Hematopoietic multipotent progenitor cell treated with erythropoietin and hydrocortisone succinate and interleukin-3 and kit ligand, for 17 days (in vitro differentiated cells): ENCODE measurements around the gene PPY.
"Not testable (repeated sequence)": the region's sequence is repeated elsewhere in the genome, so short reads cannot be mapped to it uniquely, and the experiment has no call there.

Experiments
- DNase-seq: peaks from one replicate; pipeline ENCODE4 v3.0.0-alpha.2; 2015; ENCODE audit warnings: low spot score

PPY gene

DNA sequence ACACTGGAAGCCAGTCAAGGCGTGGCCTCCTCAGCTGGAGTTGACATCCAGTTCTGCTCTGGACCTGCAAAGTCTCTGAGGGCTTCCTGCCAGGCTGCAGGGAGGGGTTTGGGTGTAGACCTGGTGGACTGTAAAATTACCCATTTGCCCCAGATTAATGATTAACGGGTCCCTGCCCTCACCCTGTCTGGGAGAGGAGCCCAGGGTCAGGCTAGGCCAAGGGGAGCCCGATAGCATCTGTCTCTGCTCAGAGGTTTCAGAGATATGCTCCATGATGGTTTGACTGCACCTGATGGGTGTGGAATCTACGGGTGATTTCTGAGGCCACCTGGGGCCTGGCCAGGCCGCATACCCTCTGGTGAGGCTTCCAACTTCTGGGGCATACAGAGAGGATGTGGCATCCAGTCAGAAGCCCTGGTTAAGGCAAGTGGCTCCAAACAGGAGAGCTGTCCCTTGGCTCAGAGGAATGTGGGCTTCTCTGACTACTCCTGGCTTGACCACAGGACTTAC lies 11.2 kb downstream of the PPY start:
- no peak for DNase-seq

DNA sequence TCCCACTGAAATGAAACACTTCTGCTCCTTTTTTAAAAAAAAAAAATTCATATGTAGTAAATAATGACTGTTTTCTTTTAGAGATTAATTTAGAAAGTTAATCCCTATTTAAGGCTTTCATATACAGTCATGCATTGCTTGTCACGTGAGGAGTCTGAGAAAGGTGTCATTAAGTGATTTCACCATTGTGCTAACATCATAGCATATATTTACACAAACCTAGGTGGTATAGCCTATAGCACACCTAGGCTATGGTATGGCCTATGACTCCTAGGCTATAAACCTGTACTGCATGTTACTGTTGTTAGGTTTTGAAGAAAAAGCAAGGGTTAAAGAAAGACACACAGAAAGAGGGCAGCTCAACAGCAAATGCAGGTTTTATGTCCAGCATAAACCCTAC lies 13.7 kb downstream of the PPY start:
- DNase-seq: no peak

DNA sequence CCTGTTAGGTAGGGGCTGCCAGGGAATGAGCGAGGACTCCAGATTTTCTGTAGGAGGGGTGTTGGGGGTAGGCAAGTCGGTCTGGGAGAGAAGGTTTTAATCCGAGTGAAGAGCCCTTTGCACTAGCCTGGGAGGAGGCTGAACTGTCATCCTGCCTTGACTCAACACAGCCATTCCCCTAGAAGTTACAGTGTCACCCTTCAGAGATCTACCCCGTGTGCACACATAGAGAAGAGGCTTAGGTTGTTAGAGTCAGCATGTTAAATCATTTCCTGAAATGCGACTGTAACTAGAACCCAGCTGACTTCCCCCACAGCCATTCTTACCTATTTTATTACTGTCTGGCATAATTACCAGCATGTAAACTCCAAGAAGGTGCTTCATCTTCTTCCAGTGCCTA lies 14.3 kb downstream of the PPY start:
- not testable (repeated sequence) for DNase-seq

DNA sequence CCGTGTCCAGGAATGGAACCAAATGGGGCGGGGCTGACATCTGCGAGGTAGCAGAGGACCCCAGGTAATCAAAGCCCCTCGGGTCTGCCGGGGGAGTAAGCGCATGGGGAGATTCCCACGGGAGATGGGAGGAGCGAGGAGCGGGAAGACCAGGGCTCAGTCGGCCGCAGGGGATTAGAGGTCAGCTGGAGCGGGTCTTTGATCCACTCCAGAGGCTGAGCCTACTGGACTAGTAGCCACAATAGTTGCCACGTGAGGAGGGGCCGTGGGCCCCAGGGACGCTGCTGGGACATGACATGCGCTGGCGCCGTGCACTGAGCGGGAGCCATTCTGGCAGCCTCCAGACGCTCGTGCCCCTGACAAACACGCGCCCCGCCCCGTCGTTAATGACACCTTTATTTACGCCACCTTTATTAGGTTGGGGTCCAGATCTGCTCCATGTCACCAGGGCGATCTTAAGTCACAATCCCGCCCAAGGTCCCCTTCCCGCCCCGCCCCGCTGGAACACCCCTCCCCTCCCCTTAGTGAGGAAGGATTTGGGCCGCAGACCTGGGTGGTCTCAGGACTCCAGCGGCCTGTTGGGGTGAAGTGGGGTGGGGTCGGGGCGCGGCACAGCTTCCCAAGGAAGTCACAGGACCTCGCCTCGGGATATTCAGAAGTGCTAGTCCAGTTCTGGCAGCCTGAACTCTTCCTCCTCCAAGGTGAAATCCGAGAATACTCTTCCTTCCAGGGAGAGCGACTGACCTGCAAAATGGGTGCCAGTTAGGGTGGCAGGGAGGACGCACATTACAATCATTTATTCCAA lies 15.0 kb downstream of the PPY start:
- DNase-seq: no peak

DNA sequence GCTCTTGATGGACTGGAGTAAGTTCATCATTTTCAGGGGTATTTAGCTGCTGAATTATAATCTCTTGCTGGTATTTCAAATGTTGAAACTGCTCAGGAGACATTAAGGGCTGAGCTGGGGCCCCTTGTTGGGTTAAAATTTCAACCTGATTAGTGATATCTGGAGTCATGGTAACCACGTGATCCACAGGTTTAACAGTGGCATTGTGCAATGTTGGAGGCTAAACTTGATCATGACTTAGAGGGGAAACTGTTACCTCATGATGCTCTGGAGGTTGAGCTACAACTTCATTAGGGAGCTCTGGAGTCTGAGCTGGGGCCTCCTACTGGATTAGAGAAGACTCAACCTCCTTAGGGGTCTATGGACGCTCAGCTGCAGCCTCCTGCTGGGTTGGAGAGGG lies 17.7 kb downstream of the PPY start:
- DNase-seq: no peak

DNA sequence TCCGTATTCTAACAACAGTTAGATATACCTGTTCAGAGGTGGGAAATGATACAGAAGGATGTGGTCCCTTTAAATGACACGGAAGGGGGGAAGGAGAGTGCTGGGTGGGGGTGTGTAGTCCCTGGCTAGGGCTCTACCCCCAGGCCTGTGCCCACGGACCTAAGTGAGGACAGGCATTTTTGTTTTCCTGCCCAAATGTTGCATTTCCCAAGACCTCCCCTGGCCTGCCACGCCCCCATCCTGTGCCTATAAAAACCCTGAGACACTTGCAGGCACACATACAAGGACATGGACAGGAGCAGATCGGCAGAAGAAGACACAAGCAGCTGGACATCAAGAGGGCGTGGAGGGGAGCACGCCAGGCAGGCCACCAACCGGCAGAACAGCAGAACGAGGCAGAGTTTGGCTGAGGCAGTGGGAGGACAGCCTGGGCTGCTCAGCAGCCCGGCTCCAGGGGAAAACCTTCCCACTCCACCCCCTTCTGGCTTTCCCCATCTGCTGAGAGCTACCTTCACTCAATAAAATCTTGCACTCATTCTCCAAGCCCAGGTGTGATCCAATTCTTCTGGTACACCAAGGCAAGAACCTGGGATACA lies 21.7 kb downstream of the PPY start:
- DNase-seq: no peak

DNA sequence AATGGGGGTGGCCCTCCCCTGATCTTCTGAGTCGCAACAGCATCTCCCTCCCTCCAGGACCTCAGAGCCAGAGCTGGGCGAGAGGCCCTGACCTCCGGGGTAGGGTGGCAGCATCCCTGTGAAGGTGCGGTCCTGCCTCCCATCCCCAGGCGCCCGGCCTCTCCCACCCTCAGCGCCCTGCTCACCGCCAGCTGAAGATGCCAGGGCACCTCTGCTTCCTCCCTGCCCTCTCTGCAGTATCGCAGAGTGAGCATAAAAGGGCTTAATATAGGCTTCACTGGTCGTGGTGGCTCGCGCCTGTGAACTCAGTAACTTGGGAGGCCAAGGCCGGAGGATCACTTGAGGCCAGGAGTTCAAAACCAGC lies 24.3 kb downstream of the PPY start:
- no peak for DNase-seq

DNA sequence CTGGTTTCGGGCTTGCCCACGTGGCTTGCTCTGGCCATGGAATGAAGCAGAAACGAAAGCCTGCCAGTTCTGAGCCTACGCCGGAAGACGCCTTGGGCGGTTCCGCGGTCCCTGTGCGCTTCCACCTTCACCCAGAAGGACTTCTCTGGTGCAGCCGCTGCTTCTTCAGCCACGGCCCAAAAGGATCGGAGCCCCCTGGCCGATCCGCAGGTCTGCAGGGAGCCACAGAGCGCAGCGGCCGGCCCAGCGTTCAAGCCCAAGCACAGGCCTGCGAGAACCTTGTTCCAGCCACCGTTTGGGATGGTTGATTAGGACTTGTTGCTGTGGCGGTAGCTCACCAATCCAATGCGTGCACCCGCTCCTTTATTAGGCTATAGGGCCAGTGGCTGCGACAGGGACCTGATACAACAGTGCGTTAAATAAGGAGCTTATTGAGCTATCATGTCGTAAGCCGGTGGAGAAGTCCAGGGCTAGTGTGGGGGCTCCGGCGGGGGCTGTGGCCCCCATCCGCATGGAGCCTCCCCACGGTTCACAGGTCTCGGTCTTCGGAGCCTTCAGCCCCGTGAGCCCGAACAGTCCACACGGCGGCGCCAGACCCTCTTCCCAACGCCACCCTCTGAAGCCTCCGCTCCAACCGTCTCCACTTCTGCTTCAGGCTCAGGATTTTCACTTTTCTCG lies 24.8 kb downstream of the PPY start:
- DNase-seq: no peak

DNA sequence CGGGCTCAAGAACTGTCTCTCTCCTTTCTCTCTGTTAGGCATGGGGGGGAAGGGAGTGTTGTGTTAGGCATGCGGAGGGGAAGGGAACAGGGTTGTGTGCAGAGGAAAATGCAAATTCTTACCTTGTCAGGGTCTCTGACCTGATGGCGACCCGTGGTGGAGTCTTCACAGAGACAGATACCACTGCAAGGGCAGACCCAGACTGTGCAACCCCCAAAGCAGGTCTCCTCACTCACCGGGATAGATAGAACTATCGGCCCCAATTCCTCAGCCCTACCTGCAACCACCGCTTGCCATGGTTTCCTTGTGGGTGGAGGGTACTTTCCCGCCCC lies 25.3 kb downstream of the PPY start:
- no peak for DNase-seq

DNA sequence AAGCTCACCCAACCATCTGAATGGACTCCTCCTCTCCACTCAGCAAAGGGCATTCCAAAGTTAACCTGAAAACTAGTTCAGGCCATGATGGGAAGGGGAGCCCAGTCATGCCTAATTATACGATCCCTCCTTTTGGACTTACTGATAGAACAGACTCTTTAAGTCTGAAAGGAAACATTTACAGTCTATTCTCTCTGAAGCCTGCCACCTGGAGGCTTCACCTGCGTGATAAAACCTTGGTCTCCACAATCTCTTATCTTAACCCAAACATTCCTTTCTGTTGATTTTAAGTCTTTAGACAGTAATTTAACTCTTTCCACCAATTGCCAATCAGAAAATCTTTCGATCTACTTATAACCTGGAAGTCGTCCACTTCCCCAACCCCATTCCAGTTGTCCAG lies 25.9 kb downstream of the PPY start:
- DNase-seq: no peak

DNA sequence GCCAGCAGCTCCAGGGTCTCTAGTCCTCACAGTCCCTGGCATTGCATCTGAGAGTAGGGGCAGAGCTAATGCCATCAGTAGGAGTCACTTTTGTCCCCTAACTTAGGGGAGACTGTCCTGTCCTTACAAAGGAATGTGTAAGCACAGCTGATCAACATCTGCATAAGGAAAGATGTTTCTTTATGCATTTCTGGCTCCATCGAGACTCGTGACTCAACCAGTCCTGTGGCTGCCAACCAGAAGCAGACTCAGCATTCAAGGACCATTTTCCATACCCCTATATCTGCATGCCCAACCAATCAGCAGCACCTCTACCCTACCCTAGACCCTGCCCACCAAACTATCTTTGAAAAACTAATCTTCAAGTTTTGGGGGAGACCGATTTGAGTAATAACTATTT lies 26.7 kb downstream of the PPY start:
- no peak for DNase-seq

DNA sequence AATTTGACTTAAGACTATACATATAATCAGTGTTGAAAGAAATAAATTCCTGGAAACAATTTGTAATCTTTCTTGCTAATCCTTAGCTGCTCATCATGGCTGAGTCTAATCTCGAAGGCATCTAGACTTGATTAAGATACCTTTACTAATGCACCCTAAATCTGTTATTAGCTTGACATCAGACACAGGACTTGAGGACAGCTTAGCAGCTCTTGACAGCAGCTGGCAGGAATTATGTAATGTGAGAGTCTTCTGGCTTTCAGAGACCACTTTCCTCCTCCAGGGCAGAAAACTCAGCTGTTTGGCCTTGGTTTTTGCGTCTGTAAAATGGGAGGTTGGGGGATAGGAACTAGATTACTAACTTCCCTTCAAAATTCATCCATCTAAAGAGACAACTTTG lies 27.8 kb downstream of the PPY start:
- no peak for DNase-seq

DNA sequence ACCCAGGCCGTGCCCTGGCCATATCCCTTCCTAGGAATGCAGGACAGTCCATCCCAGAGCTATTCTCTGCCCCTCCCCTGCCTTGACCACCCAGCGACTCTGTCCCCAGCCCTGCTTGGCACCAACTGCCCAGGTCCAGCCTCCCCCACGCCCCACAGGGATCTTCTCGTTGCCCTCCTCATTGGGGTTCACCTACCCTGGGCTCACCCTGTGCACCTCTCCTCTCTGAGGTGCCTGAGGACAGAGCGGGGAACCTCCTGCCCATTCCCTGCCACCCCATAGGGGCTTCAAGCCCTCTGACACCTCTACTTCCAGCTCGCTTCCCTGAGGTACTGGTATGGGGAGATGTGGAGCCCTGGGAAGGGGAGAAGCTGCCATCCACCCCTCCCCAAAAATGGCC lies 28.7 kb downstream of the PPY start:
- no peak for DNase-seq

DNA sequence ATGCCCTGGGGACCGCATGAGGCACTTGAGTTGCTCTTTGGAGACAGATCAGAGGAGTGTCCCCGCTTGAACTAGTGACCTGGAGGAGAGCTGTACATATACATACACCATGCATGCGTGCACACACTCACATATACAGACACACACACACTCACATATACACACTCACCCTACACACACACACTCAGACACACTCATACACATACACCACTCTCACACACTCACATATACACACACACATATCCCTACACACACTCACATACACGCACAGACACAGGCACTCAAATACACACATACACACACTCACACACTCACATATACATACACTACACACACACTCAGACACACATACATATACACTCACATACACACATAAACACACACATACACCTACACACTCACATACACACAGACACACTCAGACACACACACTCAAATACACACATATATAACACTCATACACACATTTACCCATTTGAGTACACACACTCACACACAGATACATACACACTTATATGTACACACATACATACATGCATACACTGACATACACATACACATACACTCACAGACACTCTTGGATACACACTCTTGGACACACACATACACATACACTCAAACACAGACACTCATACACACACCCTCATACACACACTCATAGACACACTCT lies 29.5 kb downstream of the PPY start:
- DNase-seq: no peak

DNA sequence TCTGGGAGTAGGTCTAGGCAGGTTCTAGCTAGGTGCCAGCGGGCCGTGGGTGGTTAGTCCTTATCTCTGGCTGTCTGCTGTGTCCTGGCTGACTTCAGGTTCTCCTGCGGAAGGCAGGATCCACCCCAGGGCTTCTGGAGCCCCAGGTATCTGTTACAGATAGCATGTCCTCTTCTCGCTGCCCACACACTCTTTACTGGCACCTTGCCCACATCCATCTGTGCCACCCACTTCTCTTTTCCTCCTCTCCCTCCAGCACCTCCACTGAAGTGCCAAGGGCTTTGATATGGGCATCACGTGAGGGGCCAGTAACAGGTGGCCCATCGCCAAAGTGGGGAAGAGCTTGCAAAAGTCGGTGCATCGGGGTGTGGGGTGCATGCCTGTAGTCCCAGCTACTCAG lies 30.4 kb downstream of the PPY start:
- no peak for DNase-seq

DNA sequence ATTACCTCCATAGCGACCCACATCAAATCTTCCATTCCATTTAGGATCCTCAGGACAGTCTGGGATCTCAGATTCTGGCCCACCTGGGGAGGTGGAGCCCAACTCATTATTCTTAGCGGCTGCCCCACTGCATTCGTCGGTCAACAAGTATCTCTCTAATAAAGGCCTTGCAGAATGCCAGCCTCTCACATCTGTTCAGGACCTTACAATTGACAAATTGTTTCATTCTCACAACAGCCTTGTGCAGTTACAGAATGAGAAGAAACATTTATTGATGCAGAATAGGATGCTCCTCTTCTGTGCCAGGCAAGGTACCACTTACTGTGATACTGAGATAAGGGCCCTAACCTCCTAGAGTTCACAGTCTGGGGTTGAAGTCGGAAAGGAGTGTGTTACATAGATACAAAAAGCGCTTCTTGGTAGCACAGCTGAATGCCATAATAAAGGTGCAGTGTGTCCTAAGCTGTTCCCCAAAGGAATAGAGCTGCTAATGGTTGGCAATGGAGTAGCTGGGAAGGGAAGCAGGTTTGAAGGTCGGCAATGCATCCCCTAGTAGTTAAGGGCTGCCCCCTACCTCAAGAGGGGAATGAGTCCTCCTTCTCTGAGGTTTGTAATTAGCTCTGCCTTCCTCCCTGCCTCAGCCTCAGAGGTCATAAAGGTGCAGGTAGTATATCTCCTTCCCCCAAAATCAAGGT lies 32.6 kb downstream of the PPY start:
- DNase-seq: no peak

DNA sequence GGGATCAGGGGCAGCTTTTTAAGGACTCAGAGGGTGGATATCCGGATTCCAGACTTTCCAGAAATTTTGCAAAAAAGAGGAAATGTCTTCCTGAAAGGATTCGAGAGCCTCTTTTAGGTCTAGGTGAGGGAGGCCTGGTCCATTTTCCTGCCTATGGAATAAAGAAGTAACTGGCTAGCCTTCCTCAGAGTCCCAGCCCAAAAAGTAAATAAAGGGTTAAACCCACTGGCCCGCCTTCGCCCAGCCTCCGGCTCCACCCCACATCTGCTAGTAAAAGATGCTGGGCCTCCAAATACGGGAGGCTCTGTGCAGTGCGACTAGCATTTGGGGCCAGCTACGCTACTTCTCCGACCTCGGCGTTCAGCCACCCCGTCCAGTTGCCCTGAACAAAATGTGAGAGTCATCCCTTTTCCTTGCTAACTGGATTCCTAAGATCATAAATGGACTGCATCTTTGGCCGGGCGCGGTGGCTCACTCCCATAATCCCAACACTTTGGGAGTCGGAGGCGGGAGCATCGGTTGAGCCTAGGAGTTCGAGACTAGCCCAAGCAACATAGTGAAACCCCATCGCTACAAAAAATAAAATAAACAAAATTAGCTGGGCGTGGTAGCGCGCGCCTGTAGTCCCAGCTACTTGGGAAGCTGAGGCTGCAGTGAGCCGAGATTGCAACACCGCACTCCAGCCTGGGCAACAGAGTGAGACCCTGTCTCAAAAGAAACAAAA lies 34.1 kb downstream of the PPY start:
- DNase-seq: no peak

DNA sequence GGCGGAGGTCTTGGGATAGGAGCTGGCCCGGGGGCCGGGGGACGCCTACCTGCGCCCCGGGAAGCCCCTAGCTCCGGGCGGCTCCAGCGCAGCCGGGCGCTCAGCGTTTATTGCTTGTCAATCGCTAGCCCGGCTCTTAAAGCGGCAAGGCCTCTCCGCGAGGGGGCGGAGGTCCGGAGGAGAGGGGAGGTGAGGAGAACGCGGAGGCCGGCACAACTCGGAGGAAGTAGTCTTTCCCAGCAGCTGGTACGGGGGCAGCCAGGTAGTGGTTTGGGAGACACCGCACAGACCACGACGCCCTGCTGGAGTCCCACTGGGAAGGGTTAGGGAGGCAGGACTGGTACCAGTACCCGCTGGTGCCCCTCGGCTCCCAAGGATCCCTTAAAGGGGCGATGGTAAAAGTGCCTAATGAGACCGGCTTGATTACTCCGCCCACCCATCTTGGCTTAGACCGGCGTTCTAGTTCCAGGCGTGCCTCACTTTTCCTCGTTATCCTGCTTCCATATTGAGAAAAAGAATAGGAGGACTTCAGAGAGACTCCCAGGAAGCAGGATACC lies 34.8 kb downstream of the PPY start, which contains the start of gene MPP2:
Gene MPP2, minus strand, starts transcription at position 112 of the 557 bp plus-strand sequence. CDS start 3,076 bp downstream, outside the sequence.
- no peak for DNase-seq

DNA sequence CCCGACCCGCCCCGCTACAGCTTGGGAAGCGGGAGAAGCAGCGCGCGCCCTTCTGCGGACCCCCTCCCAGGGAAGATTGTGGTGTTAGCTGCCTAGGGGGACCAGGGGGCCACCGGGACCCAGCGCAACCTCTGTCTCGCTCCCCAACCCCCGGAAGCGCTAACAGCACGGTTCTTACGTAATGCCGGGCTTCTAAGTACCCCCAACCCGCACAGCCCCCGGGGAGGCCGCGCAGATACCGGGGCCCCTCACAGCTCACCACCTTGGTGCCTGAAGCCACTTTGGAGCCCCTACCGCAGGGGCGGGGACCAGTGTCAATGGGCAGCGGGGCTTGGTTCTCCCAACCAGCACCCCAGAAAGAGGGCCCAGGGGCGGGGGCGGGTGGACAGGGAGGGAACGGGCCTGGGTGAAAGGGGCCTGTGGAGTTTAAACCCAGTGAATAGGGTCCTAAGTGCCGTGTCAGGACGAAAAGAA lies 35.3 kb downstream of the PPY start:
- DNase-seq: no peak

DNA sequence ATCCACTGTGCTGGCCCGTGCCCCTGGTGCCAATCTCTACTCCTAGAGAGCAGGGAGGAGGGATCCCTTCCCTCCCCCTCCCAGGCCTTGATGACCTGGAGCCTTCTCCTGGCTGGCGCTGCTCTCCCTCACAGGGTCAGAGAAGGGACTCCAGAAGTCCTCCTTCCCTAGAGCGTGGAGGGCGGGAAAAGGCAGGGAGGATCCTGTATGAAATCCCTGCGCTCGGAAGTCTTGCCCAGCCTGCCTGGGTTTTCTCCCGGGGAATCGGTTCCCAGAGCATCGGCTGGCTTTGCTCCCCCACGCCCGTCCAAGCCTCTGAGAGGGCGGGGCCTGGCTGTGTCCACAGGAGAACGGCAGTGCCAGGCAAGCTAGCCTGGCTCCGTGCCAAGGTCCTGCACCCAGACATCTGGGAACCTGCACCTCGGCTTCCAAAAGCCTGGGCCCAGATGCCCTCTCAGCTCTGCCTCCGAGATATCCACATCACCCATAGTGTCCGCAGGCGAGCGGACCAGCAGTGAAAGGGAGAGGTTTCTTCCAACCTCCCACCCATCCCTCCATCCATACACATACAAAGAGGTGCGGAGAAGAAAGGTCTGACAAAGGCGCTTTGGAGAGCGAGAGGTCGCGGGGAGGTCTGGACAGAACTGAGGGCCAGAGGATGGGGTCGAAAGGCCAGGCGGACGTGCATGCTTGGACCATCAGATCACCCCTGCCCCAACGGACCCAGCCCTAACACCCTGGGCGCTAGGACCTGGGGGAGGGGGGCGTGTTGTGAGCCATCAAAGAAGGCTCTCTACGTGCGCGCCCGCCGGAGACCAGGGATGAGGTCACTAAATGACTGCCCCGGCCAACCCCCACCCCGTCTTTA lies 36.1 kb downstream of the PPY start:
- DNase-seq: no peak
